Body of pancreas (tissue), 4 donors: Measurements from ENCODE around the gene ZNF629. TPM values are rescaled to one million over a fixed set of nuclear protein-coding genes. Genes with fewer than 3 reads are reported as not detected.

ENCODE experiments used
- ATAC-seq: fragments of 150-250 bp; one replicate; pipeline ENCODE4 v1.9.1; 2016
- DNase-seq, 4 donors: peaks; one replicate each; pipeline ENCODE4 v3.0.0-alpha.2; 2019
- H3K27ac ChIP-seq, 4 donors: fragments of 200-600 bp; sonication (generic); 1 replicate in 3 of 4; 2 replicates in 1 of 4; pipeline versions ENCODE4 v1.5.1 to v1.6.1; 2016 to 2019; ENCODE audit warnings: mild to moderate bottlenecking in 1 of 4, mixed read lengths in 1 of 4, moderate library complexity in 1 of 4
- H3K27me3 ChIP-seq, 2 donors: fragments of 200-600 bp; sonication (generic); one replicate each; pipeline ENCODE4 v1.6.0; 2016; ENCODE audit warnings: mild to moderate bottlenecking in 1 of 2
- H3K36me3 ChIP-seq, 2 donors: fragments of 200-600 bp; sonication (generic); replicated peaks in 1 of 2; 2 replicates each; pipeline ENCODE4 v1.5.1; 2016; ENCODE audit warnings: low read depth in 2 of 2; ENCODE audit not compliant: insufficient read depth in 1 of 2
- H3K4me1 ChIP-seq: fragments of 200-600 bp; sonication (generic); one replicate; pipeline ENCODE4 v1.6.0; 2016
- H3K4me3 ChIP-seq, 2 donors: fragments of 200-600 bp; sonication (generic); 1 replicate in 1 of 2; 2 replicates in 1 of 2; pipeline ENCODE4 v1.5.1; 2016 to 2019
- H3K9me3 ChIP-seq, 3 donors: fragments of 200-600 bp; sonication (generic); 1 replicate in 2 of 3; 2 replicates in 1 of 3; pipeline ENCODE4 v1.5.1; 2016
- CTCF ChIP-seq, 7 experiments: fragments of 450-650 bp in 4 of 7; fragments of 200-600 bp in 3 of 7; sonication (generic) in 3 of 7; IDR thresholded peaks; one replicate each; pipeline ENCODE4 v1.5.1; 2016 to 2019; ENCODE audit warnings: antibody characterized with exemption in 7 of 7
- POLR2A ChIP-seq, 3 donors: fragments of 450-650 bp; IDR thresholded peaks; one replicate each; pipeline ENCODE4 v1.6.1; 2016; ENCODE audit warnings: antibody characterized with exemption in 3 of 3, mild to moderate bottlenecking in 2 of 3
- WGBS, 2 donors: methylation state at CpG; one replicate each; pipeline ENCODE4 v1.1.5; 2017; 5-methylcytosine and 5-hydroxymethylcytosine counted together
- intact Hi-C: fragments of 100-400 bp; cut with DNase I; formaldehyde crosslinking; loops from one replicate; pipeline ENCODE4 v1.15.1; 2023
- total RNA-seq, 2 donors: library from RNA; depleted of rRNA; stranded (reverse); fragments of >200 nt; gene quantifications; one replicate each; pipeline ENCODE4 v1.1.0, GENCODE V29; 2016

The ZNF629 gene
- 1 to 10 TPM; 8.6 to 9.2 TPM for total RNA-seq

- ATAC-seq (peak; percentile 87), DNase-seq (peak; percentile 73 to 77 (median 76))
- H3K4me3 ChIP-seq: peak within 1 kb of the TSS; percentile 95 to 99
- 0% methylated on average over 3 to 35 of the region's 37 CpGs for WGBS, 2 donors
- peaks cover 0 to 6% of the 10 kb centered on the region in 2 donors for H3K36me3 ChIP-seq
- no peaks in the 10 kb centered on the region for H3K9me3 ChIP-seq
- peak within 1 kb of the TSS; percentile 55 to 89 (median 80) for H3K27ac ChIP-seq
- peak in 2 of 3 donors; percentile 31 to 51 for TF ChIP-seq POLR2A (IDR thresholded peaks at IDR 0.05)
- TF ChIP-seq CTCF (IDR thresholded peaks at IDR 0.05): peak in 2 of 7 experiments; percentile 8 to 26
- H3K4me1 ChIP-seq: peaks cover 21% of the 10 kb centered on the region
- intact Hi-C loops: no loop called here
- H3K27me3 ChIP-seq: no peaks in the 10 kb centered on the region
Measured at GRCh38 chr16:30786936-30787612, at the start of gene ZNF629. ZNF629 (minus strand) TSS chr16:30787205; CDS start chr16:30784482, 2,723 bp downstream.

GRCh38 chr16:30834130-30834740, 47.2 kb upstream of the ZNF629 start:
- Histone ChIP-seq H3K9me3 (no peaks in the 10 kb centered on the region), H3K36me3 (no peaks in the 10 kb centered on the region), H3K4me1 (peaks cover 6% of the 10 kb centered on the region), H3K27ac (no peak overlapping the region), H3K27me3 (no peaks in the 10 kb centered on the region), H3K4me3 (no peak overlapping the region)
- intact Hi-C loops: no loop called here
- no peak for ATAC-seq
- WGBS, 2 donors: 89 to 93% methylated on average over 3 to 24 of the region's 44 CpGs
- DNase-seq: no peak
- TF ChIP-seq CTCF (IDR thresholded peaks at IDR 0.05) (no peak), POLR2A (IDR thresholded peaks at IDR 0.05) (no peak)

- no peaks in the 10 kb centered on the region for H3K9me3 ChIP-seq
- ATAC-seq (no peak), DNase-seq (no peak)
- TF ChIP-seq POLR2A (IDR thresholded peaks at IDR 0.05) (no peak), CTCF (IDR thresholded peaks at IDR 0.05) (no peak)
- H3K27me3 ChIP-seq: no peaks in the 10 kb centered on the region
- H3K36me3 ChIP-seq: no peaks in the 10 kb centered on the region
- no peak overlapping the region for H3K4me3 ChIP-seq
- no peaks in the 10 kb centered on the region for H3K4me1 ChIP-seq
- H3K27ac ChIP-seq: no peak overlapping the region
- intact Hi-C loops: no loop called here
- 76 to 83% methylated on average over 6 of the region's 6 CpGs for WGBS, 2 donors
Measured at GRCh38 chr16:30830072-30830417, 43.0 kb upstream of the ZNF629 start.

GRCh38 chr16:30829130-30830071, 42.4 kb upstream of the ZNF629 start:
- DNase-seq (peak in 1 of 4 donors; percentile 20), ATAC-seq (no peak)
- Histone ChIP-seq H3K27ac (no peak overlapping the region), H3K27me3 (no peaks in the 10 kb centered on the region), H3K4me3 (no peak overlapping the region), H3K9me3 (no peaks in the 10 kb centered on the region), H3K4me1 (no peaks in the 10 kb centered on the region), H3K36me3 (no peaks in the 10 kb centered on the region)
- intact Hi-C loops: no loop called here
- TF ChIP-seq POLR2A (IDR thresholded peaks at IDR 0.05) (no peak), CTCF (IDR thresholded peaks at IDR 0.05) (peak in 1 of 7 experiments; percentile 10)
- 66 to 69% methylated on average over 15 of the region's 15 CpGs for WGBS, 2 donors
